HepG2 (cell line): ENCODE results near the gene CHD9NB. TPM values are rescaled to one million over a fixed set of nuclear protein-coding genes. Genes with fewer than 3 reads are reported as not detected.

ENCODE experiments used
- ATAC-seq: fragments of 200-7000 bp; cut with Tn5 transposase; 3 replicates; pipeline ENCODE4 v1.9.1; 2020; ENCODE audit warnings: mild to moderate bottlenecking, moderate library complexity
- BruUV-seq: library from RNA; stranded (reverse); fragments of 400-500 nt; replicated peaks from 2 replicates; lab custom pipeline; 2021; lab: Mats Ljungman, UMichigan
- CTCF ChIA-PET: fragments of 300-600 bp; formaldehyde crosslinking; extraction: SDS; loops from one replicate; lab custom pipeline; 2021; ENCODE audit warnings: low total read pairs, inconsistent platforms, low intra/inter-chr PET ratio; lab: Yijun Ruan, JAX
- POLR2A ChIA-PET: fragments of 350-600 bp; sonication (Branson Sonifier 250); formaldehyde crosslinking; loops from one replicate; lab custom pipeline; 2020; ENCODE audit warnings: antibody characterized with exemption, inconsistent platforms; lab: Yijun Ruan, JAX
- DNase-seq: peaks from one replicate; pipeline ENCODE4 v3.0.0-alpha.2; 2015; ENCODE audit warnings: low spot score
- FAIRE-seq: peaks from 3 replicates; lab custom pipeline; 2011; peaks lifted over from hg19 to GRCh38; lab: Jason Lieb, UNC
- H2AFZ ChIP-seq: one replicate; pipeline ENCODE4 v1.6.1; 2011; ENCODE audit warnings: low read length, inconsistent platforms
- H3K27ac ChIP-seq: fragments of 300-600 bp; 3 replicates; pipeline ENCODE4 v1.8.0; 2011; ENCODE audit warnings: mixed run types, mild to moderate bottlenecking, mixed read lengths, low read length, inconsistent platforms; ENCODE audit not compliant: insufficient read depth; ENCODE audit errors: extremely low read length
- H3K27me3 ChIP-seq, 2 experiments: fragments of 200-600 bp in 1 of 2; 2 replicates in 1 of 2; 3 replicates in 1 of 2; pipeline versions ENCODE4 v1.6.0 to v1.8.0; 2011; ENCODE audit warnings: low read length in 2 of 2, mild to moderate bottlenecking in 2 of 2, moderate library complexity in 2 of 2, inconsistent platforms in 1 of 2; ENCODE audit not compliant: insufficient read depth in 2 of 2, control insufficient read depth in 1 of 2
- H3K36me3 ChIP-seq, 2 experiments: fragments of 200-600 bp in 1 of 2; replicated peaks in 1 of 2; 2 replicates in 1 of 2; 3 replicates in 1 of 2; pipeline versions ENCODE4 v1.5.1 to v1.8.0; 2011; ENCODE audit warnings: low read length in 2 of 2, inconsistent platforms in 1 of 2; ENCODE audit not compliant: insufficient read depth in 2 of 2, control insufficient read depth in 1 of 2
- H3K4me1 ChIP-seq: 2 replicates; pipeline ENCODE4 v1.5.1; 2012; ENCODE audit warnings: low read length, inconsistent platforms; ENCODE audit not compliant: insufficient read depth
- H3K4me2 ChIP-seq: 2 replicates; pipeline ENCODE4 v1.6.0; 2011; ENCODE audit warnings: low read depth, low read length, inconsistent platforms
- H3K4me3 ChIP-seq, 3 experiments: fragments of 200-600 bp in 1 of 3; sonication (generic), shearing (Covaris generic) in 1 of 3; replicated peaks in 1 of 3; 2 replicates each; pipeline ENCODE4 v1.5.1; 2011 to 2016; ENCODE audit warnings: low read length in 3 of 3, inconsistent platforms in 2 of 3, low read depth in 2 of 3, mild to moderate bottlenecking in 2 of 3, control low read depth in 1 of 3, mixed read lengths in 1 of 3; ENCODE audit not compliant: insufficient read depth in 1 of 3
- H3K79me2 ChIP-seq: one replicate; pipeline ENCODE4 v1.6.1; 2011; ENCODE audit warnings: low read length, inconsistent platforms; ENCODE audit not compliant: insufficient read depth
- H3K9ac ChIP-seq: 2 replicates; pipeline ENCODE4 v1.6.0; 2011; ENCODE audit warnings: mild to moderate bottlenecking, low read depth, low read length, inconsistent platforms; ENCODE audit not compliant: insufficient read depth
- H3K9me3 ChIP-seq: 2 replicates; pipeline ENCODE4 v1.5.1; 2012; ENCODE audit warnings: mild to moderate bottlenecking, low read length
- H4K20me1 ChIP-seq: 2 replicates; pipeline ENCODE4 v1.6.0; 2011; ENCODE audit warnings: inconsistent platforms, mild to moderate bottlenecking, low read length, moderate library complexity; ENCODE audit not compliant: insufficient read depth
- DRAP1 ChIP-seq: IDR thresholded peaks from 2 replicates; pipeline ENCODE4 v1.6.1; 2016; ENCODE audit warnings: missing genetic modification reagents, missing compliant biosample characterization
- FOSL2 ChIP-seq: sonication (generic); formaldehyde crosslinking; IDR thresholded peaks from 2 replicates; pipeline ENCODE4 v1.4.0; 2020; ENCODE audit warnings: missing genetic modification reagents
- GRHL1 ChIP-seq: sonication (generic); formaldehyde crosslinking; conservative IDR thresholded peaks from 2 replicates; pipeline ENCODE4 v1.8.0; 2022; ENCODE audit warnings: missing genetic modification reagents
- HNRNPUL1 ChIP-seq: fragments of 200-400 bp; formaldehyde crosslinking; IDR thresholded peaks from 2 replicates; pipeline ENCODE4 v1.6.1; 2017; ENCODE audit warnings: low read depth, mild to moderate bottlenecking, low read length, moderate library complexity
- MATR3 ChIP-seq: sonication (generic); formaldehyde crosslinking; IDR thresholded peaks from 2 replicates; pipeline ENCODE4 v1.4.0; 2020; ENCODE audit warnings: missing genetic modification reagents
- NCOR1 ChIP-seq: fragments of 200-600 bp; sonication (generic); IDR thresholded peaks from 2 replicates; pipeline ENCODE4 v1.7.0; 2017; ENCODE audit warnings: antibody characterized with exemption, low read length, borderline replicate concordance
- PRPF4 ChIP-seq: fragments of 200-400 bp; formaldehyde crosslinking; IDR thresholded peaks from 2 replicates; pipeline ENCODE4 v1.6.1; 2016; ENCODE audit warnings: low read length, low read depth; ENCODE audit not compliant: poor library complexity, severe bottlenecking
- SNAI1 ChIP-seq: sonication (generic); formaldehyde crosslinking; IDR thresholded peaks from 2 replicates; pipeline ENCODE4 v1.5.0; 2020; ENCODE audit warnings: mild to moderate bottlenecking, missing genetic modification reagents, borderline replicate concordance
- TCF7 ChIP-seq: sonication (generic); IDR thresholded peaks from 2 replicates; pipeline ENCODE4 v1.6.1; 2016; ENCODE audit warnings: antibody characterized with exemption, low read depth
- TRIM22 ChIP-seq: fragments of 450-650 bp; IDR thresholded peaks from 2 replicates; pipeline ENCODE4 v1.6.1; 2017
- ZHX2 ChIP-seq, 2 experiments: sonication (generic) in 1 of 2; formaldehyde crosslinking in 1 of 2; IDR thresholded peaks; 2 replicates each; pipeline versions ENCODE4 v1.6.1 to v1.9.0; 2014 to 2022; ENCODE audit warnings: antibody characterized with exemption in 1 of 2, borderline replicate concordance in 1 of 2, inconsistent platforms in 1 of 2, low read depth in 1 of 2, missing genetic modification reagents in 1 of 2
- ZNF10 ChIP-seq: sonication (generic); formaldehyde crosslinking; IDR thresholded peaks from 2 replicates; pipeline ENCODE4 v1.4.0; 2020; ENCODE audit warnings: mild to moderate bottlenecking, low read depth, missing genetic modification reagents, borderline replicate concordance
- ZSCAN25 ChIP-seq: sonication (generic); formaldehyde crosslinking; IDR thresholded peaks from 2 replicates; pipeline ENCODE4 v1.8.0; 2022; ENCODE audit warnings: mild to moderate bottlenecking, missing genetic modification reagents
- WGBS: methylation state at CpG from one replicate; pipeline ENCODE4 v1.1.6; 2017; ENCODE audit warnings: low lambda C conversion rate; 5-methylcytosine and 5-hydroxymethylcytosine counted together
- in situ Hi-C: cut with HindIII; loops from 2 replicates; pipeline ENCODE4 v1.10.0; 2017; ENCODE audit warnings: low pct_unique_long_range_greater_than_20kb; ENCODE audit not compliant: extremely low pct_ligation_motif_present
- intact Hi-C: fragments of 100-400 bp; cut with micrococcal nuclease; formaldehyde crosslinking; loops from one replicate; pipeline ENCODE4 v1.10.0; 2022; ENCODE audit not compliant: unreplicated experiment
- polyA plus RNA-seq, 8 experiments: library from polyadenylated mRNA; depleted of rRNA in 3 of 8; stranded (reverse) in 7 of 8; unstranded in 1 of 8; fragments of >200 nt; fragmentation: Illumina TruSeq in 4 of 8; extraction: Trizol in 4 of 8; gene quantifications; 2 replicates each; pipeline versions ENCODE4 v1.2.1 to v1.2.3, GENCODE V29; 2011 to 2016; ENCODE audit warnings: low read depth in 4 of 8, missing spikeins in 1 of 8, mixed read lengths in 1 of 8; ENCODE audit not compliant: insufficient read depth in 1 of 8
- total RNA-seq, 5 experiments: library from RNA; depleted of rRNA; stranded (reverse); fragments of >200 nt; fragmentation: Illumina TruSeq; extraction: Trizol; gene quantifications; 2 replicates each; pipeline ENCODE4 v1.2.3, GENCODE V29; 2016; ENCODE audit warnings: low read depth in 1 of 5
- TF ChIP-seq, protein P1 (sequence below): IDR thresholded peaks from 2 replicates; pipeline ENCODE4 v1.6.1; 2016; ENCODE audit warnings: missing compliant biosample characterization, missing genetic modification reagents, borderline replicate concordance

The CHD9NB gene
- total and polyA plus RNA-seq, 2 of the 13 experiments (the other 11 are each of a cell fraction or from before 2014, with no cell fraction given): 0.17 to 0.18 TPM

DNA sequence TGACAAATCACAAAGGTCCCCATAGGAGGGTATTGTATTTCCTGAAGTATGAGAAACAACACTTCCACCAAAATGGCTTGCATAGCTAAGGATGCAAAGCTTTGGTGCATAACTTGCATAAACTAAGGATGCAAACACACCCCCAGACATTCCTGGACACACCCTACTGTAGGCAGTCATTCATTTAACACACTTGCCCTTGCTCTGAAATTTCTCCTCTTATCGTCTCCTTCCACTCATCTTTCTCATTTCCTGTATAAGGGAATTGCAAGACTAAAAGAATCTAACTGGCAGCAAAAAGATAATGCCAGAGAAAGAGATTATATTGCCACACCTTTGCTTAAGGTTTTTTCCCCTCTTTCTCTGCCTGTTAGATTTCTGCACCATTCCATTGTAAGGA is 30.4 kb upstream of the CHD9NB start:
- intact Hi-C loops (no loop called here), in situ Hi-C loops (no loop called here)
- Histone ChIP-seq H3K36me3 (peaks cover 3% of the 10 kb centered on the region in 2 experiments; a peak in 3 of 5 replicates), H3K9ac (no peak overlapping the region), H3K4me1 (peaks cover 13% of the 10 kb centered on the region), H2AFZ (no peak overlapping the region), H3K27ac (no peak overlapping the region), H3K9me3 (no peaks in the 10 kb centered on the region), H4K20me1 (peaks cover 10% of the 10 kb centered on the region; the same call in 1 of the 2 replicates), H3K4me3 (no peak overlapping the region), H3K79me2 (peaks cover 34% of the 10 kb centered on the region), H3K4me2 (no peak overlapping the region), H3K27me3 (no peaks in the 10 kb centered on the region)
- 98% methylated on average over 1 of the region's 1 CpG for WGBS
- DNase-seq: no peak
- ChIA-PET CTCF (no interaction called here), POLR2A (interaction anchor here (1.6 kb wide), 1 partner anchor 17 kb away, joined by 3 read pairs; no protein-coding TSS in a partner anchor)
- no peak for ATAC-seq
- no peak for FAIRE-seq
- BruUV-seq: no TSS peak
- TF ChIP-seq ZSCAN25 (no peak), ZHX2 (IDR thresholded peaks at IDR 0.05; ENCODE audit: low read depth) (no peak), ZHX2 (CRISPR knock-in tag; IDR thresholded peaks at IDR 0.05; ENCODE audit: borderline replicate concordance) (no peak), HNRNPUL1 (no peak), FOSL2 (CRISPR knock-in tag) (no peak), TCF7 (no peak), DRAP1 (no peak), NCOR1 (no peak), ZNF10 (no peak), TRIM22 (no peak), SNAI1 (CRISPR knock-in tag) (no peak), PRPF4 (no peak), MATR3 (no peak), GRHL1 (CRISPR knock-in tag) (no peak)
- TF ChIP-seq, protein P1, sequence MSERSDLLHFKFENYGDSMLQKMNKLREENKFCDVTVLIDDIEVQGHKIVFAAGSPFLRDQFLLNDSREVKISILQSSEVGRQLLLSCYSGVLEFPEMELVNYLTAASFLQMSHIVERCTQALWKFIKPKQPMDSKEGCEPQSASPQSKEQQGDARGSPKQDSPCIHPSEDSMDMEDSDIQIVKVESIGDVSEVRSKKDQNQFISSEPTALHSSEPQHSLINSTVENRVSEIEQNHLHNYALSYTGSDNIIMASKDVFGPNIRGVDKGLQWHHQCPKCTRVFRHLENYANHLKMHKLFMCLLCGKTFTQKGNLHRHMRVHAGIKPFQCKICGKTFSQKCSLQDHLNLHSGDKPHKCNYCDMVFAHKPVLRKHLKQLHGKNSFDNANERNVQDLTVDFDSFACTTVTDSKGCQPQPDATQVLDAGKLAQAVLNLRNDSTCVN (CRISPR knock-in tag): no peak
